GM10266 (cell line): ENCODE results near the gene USP3.

Experiments
- DNase-seq: peaks from one replicate; pipeline ENCODE4 v3.0.0; 2012; ENCODE audit errors: extremely low spot score
- TF ChIP-seq, protein P1 (sequence below): IDR thresholded peaks from 2 replicates; pipeline ENCODE4 v1.5.1; 2012; ENCODE audit warnings: mild to moderate bottlenecking, low read depth; ENCODE audit not compliant: control insufficient read depth, insufficient read depth; ENCODE audit errors: missing control alignments

The USP3 gene

DNA sequence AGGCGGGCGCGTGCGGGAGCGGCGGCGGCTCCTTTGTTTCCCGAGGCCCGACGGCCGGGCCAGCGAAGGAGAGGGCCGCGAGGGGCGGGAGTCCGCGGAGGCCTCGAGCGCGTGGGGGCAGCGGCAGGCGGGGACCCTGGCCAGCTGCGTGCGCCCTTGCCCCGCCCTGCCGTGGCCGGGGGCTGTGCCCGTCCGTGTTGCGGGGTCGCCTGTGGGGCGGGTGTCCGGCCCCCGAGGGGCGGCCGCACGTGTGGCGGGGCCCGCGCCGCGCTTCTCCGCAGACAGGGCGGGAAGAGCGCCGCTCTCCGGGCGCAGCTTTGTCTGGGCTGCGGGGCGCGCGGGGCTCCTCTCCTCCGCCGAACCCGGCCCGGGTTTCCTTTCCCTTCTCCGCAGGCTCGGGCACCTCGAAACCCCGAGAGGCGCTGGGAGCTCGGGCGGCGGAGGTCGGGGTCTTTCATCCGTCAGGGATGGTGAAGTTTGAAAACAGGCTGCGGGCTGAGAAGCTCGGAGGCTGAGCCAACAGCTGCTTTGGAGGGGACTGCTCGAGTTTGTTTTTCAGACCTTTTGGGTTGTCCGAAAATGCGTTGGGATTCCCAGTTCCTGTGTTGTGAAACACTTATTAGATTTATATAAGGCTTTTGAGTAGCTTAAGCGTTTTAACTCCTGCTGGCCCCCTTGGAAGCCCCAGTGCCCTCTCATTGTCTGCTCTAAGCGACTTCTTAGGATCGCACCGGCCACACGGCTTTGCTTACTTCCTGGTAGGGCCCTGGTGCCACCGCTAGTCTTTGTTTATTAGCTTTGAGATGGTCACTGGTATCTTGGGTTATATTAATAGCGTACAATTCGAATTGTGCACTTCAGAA lies 817 bp downstream of the USP3 start:
- peak; percentile 32 for DNase-seq
- TF ChIP-seq, protein P1, sequence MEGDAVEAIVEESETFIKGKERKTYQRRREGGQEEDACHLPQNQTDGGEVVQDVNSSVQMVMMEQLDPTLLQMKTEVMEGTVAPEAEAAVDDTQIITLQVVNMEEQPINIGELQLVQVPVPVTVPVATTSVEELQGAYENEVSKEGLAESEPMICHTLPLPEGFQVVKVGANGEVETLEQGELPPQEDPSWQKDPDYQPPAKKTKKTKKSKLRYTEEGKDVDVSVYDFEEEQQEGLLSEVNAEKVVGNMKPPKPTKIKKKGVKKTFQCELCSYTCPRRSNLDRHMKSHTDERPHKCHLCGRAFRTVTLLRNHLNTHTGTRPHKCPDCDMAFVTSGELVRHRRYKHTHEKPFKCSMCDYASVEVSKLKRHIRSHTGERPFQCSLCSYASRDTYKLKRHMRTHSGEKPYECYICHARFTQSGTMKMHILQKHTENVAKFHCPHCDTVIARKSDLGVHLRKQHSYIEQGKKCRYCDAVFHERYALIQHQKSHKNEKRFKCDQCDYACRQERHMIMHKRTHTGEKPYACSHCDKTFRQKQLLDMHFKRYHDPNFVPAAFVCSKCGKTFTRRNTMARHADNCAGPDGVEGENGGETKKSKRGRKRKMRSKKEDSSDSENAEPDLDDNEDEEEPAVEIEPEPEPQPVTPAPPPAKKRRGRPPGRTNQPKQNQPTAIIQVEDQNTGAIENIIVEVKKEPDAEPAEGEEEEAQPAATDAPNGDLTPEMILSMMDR, result peak; percentile 19

DNA sequence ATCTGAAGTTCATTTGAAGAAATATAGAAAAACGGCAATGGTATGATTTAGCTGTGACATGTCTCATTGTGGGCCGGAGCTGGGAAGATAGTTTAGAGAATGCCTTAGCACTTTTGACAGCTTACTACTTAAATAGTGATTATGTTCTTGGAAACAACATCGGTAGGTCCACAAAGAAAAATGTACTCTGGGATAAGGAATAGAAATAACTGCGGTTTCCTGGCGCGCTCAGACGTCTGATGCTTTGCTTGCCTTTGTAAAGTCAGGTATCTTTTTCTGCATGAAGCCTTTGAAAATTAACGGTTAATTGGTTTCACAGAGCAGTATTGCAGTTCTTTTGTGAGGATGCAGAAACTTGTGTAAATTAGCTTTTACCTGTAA lies 1.4 kb downstream of the USP3 start:
- TF ChIP-seq, protein P1, result no peak
- DNase-seq, result no peak

DNA sequence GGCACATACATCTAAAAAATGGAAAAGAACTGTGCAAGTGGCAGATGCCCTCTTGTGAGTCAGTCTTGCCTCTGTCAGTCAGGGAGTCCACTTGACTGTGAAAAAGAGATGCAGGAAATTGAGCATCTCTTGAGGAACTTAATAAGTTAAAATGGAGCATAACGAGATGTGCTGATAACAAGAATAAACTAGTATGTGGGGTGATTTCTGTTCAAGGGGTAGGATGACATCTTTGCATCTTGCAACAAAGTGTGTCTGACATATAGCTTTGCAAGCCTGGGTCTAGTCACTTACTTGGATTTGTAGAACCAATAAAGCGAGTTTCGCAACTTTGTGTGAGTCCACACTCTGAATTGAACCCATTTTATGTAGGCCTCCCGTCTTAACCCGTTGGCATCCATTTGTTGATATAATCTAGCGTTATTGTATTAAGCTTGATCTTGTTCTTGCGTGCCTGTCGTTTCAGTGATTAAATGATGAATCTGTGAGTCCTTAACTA lies 2.2 kb downstream of the USP3 start:
- TF ChIP-seq, protein P1, result no peak
- DNase-seq, result no peak

DNA sequence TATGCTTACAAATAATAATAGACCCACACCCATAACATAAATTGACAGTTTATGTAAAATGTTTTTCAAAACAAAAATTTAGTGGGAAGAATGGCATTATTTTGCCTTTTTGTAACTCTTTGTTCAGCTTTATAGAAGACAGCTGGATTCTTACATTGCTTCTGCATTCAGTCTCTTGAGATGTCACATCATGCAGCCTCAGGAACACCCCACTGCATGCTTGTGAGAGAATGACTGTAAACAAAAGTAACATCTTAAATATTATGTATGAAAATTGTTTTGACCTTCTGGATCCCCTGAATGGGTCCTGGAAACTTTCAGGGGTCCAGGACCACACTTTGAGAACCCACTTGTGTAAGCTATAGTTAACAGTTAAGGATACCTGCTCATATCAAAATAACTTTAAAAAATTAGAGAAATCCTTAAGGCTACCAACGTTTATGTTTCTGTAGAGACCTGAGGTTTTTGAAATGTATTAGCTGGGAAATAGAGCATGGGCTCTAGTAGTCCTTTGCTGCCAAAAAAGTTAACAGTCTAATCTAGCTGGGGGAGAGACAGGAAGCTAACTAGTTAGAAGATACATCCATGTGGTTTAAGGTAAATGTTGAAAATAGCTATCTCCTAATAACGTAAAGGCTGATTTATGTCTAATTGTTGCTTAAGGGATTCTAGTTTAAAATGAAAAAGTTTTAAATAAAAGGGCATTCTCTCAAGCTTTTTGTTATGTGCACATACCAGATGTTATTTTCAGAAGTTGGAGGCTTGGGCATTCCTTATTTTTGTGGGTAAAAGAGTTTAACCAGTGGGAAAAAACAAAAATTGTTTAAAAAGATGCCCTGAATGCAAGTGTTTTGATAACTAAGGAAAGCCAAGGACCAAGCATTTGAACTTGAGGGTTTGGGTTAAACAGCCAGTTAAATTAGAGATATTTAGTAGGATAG lies 3.8 kb downstream of the USP3 start:
- no peak for DNase-seq
- TF ChIP-seq, protein P1, result no peak

DNA sequence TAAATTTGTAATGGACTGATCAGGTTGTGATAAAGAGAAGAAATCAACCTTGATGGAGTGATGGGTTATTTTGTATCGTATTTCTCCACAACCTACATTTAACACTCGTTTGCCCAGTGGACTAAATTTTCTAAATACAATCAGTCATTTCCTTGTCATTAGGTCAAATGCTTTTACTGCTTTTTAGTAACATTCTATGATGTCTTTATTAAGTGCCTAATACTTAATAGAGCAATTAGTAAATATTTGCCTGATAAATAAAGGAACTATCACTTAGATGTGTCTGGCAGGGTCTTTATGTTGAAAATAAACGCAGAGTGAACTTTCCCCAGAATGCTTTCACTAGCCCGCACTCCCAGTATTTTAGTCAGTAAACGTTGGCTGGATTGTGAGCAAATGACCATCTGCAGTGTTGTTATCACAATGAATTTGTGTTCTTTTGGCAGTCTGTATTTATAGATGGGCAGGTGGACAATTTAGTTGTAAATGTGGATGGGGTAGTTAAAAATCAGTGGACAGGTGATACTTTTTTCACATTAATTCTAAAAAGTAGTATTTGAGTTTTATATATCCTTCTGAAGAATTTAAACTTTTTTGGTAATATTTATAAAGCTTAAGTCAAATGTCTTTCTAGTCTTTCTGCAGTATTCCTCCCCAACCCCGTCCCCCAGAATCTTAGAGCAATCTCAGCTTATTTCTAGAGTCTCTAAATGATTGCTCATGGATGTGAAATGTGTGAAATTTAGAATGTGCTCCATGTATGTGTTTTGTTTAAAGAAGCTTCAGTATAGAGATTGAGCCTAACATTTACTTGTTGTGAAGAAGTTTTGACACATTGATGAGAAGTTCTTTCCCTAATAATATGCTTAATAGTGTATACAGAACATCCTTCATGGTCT lies 4.9 kb downstream of the USP3 start:
- DNase-seq, result no peak

More for the DNA sequence above, 4.9 kb downstream of the USP3 start:
- TF ChIP-seq, protein P1, result no peak
